Left renal pelvis (tissue), 4 donors: ENCODE measurements around the gene C11orf54. TPM values are rescaled to one million over a fixed set of nuclear protein-coding genes. Genes with fewer than 3 reads are reported as not detected.
A peak's percentile ranks its signal among the peaks of the same experiment; 100 is the strongest.
"Not testable (repeated sequence)": the region's sequence is repeated elsewhere in the genome, so short reads cannot be mapped to it uniquely, and the experiment has no call there.

Source experiments
- DNase-seq, 4 donors: peaks; one replicate each; pipeline ENCODE4 v3.0.0-alpha.2; 2013; ENCODE audit warnings: low read depth in 4 of 4, low spot score in 3 of 4
- polyA plus RNA-seq, 4 donors: library from polyadenylated mRNA; unstranded; fragments of 120-200 nt; gene quantifications; one replicate each; pipeline ENCODE4 v1.2.1, GENCODE V29; 2013; ENCODE audit not compliant: insufficient read length in 4 of 4

C11orf54 gene
- polyA plus RNA-seq, 4 donors = 44.3 to 224 (median 177) TPM

DNA sequence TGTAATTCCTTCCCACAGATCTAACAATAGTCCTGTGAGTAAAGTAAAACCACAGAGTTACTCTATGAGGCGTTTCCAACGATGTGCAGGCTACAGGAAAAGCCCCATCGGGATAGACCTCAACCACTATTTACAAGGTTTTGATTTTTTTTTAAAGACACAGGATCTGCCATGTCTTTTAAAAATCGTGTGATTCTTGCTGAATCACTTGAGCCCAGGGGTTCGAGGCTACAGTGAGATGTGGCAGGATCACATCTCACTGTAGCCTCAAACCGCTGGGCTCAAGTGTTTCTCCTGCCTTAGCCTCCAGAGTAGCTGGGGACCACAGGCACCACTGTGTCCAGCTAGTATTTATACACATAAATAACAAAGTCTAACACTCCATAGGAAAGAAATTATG lies 8.0 kb upstream of the C11orf54 start:
- no peak for DNase-seq

DNA sequence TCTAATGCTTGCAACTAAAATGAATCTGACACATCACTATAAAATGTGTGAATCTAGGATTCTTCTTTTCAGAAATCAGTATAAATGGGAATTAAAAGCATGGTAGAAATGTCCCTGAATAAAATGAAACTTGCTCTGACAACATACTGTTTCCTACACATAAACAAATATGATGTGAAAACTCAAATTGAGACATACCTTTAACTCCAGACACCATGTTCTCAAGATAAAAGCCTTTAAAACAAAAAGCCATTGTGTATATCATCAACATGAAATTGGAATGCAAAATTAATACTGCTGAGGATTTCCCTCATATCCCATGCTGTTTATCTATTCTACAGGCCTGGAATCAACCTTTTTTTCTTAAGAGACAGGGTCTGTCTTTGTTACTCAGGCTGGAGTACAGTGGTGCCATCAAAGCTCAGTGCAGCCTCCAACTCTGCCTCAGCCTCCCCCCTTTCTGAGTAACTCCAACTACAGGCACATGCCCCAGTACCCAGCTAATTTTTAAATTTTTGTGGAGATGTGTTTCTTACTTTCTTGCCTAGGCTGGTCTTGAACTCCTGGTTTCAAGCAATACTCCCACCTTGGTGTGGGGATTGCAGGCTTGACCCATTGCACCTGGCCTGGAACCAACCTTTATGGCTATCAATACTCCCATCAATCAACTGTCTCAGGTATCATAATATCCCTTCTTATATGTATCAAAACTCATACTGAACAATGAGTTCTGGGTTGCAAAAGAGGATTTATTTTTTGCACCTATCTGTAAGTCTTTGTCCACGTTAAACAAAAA lies 6.8 kb upstream of the C11orf54 start:
- no peak for DNase-seq

- no peak for DNase-seq
Measured at GRCh38 chr11:93735627-93736026, 5.8 kb upstream of the C11orf54 start.

DNA sequence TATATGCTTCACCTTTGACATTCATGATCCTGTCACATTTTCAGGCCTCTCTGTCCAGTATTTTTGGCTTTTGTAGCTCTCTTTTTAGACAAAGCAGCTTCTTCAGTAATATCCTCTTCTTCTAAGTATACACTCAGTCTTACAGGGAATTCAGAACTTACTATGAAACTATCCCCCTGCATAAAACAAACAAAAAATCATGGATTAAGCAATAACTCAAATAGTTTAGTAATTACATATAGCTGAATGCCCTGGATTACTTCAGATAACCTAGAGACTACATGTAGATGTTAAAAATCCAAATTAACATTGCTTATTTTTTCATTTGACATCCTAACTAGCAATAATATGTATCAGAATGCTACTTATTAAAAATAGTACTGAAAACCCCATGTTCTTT lies 5.3 kb upstream of the C11orf54 start:
- no peak for DNase-seq

DNA sequence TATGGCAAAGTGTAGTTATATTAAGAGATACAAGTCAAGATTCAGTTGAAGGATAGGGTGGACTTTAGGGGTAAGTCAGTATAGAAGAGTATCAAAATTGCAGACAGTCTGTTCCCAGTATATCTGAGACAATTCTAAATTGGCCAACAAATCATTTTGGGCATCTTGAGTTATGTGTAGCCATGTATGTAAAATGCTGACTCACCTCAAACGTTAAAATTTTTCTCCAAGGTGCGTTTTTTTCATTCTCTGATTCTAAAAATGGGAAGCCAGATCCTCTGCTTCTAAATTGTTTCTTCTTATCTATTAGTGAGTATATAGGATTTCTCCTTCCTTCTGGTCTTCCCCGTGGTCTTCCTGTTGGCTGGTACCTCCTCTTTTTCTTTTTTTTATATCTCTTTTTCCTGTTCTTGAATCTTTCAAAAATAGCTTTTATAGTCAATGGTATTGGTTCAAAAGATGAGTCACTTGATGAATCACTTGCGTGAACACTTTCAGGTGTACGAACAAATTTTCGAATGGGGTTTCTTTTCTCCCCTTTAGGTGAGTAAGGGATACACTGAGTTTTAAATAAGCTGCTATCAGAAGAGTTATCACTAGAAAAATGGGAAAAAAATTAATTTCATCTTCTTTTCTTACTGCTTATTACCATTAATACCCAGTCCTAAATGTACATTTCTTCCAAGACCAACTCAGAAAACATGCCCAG lies 3.4 kb upstream of the C11orf54 start:
- DNase-seq = no peak

DNA sequence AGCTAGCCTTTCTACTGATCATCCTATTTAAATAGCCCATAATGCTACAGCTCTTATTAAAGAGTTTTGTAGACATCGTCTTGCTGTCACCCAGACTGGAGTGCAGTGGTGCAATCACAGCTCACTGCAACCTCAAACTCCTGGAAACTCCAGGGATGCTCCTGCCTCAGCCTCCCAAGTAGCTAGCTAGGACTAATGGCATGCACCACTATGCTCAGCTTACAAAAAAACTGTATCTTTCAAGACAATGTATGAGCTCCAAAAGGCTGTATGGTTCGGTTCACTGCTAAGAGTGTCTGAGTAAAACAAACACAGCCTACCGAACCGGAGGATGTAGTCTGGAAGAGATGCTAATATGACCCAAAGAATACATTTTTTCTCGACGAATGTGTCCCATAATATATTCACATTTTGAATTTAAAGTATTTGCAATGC lies 2.8 kb upstream of the C11orf54 start:
- no peak for DNase-seq

- no peak for DNase-seq
Measured at GRCh38 chr11:93740031-93740729, 1.3 kb upstream of the C11orf54 start.

GRCh38 chr11:93740730-93741093 lies 760 bp upstream of the C11orf54 start:
- no peak for DNase-seq

- peak in 1 of 4 donors; percentile 59 for DNase-seq
Measured at GRCh38 chr11:93741882-93742226, 382 bp downstream of the C11orf54 start.

DNA sequence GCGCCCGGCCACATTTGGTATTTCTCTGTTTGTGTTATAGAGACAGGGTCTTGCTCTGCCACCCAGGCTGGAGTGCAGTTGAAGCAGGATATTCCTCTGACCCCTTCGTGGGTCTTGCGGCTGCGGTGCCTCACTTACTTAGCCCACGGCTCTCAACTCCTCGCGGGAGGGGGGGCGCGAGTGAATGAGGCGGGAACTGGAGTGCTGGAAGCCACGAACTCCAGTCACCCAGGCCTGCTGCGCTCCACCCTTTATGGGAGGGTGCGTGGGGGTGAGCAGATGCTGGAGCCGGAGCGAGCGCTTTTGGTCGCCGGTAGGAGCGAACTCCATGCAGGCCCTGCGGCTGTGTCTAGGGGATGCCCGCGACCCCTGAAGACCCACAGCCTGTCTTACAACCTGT lies 1.8 kb downstream of the C11orf54 start:
- DNase-seq = no peak

DNA sequence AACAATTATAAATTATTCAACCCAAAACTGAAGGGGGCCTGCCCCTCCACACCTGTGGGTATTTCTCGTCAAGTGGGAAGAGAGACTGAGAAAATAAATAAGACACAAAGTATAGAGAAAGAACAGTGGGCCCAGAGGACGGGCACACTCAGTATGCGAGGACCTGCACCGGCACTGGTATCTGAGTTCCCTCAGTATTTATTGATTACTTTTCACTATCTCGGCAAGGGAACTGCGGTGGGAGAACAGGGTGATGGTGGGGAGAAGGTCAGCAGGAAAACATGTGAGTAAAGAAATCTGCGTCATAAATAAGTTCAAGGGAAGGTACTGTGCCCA lies 3.2 kb downstream of the C11orf54 start:
- no peak for DNase-seq

DNA sequence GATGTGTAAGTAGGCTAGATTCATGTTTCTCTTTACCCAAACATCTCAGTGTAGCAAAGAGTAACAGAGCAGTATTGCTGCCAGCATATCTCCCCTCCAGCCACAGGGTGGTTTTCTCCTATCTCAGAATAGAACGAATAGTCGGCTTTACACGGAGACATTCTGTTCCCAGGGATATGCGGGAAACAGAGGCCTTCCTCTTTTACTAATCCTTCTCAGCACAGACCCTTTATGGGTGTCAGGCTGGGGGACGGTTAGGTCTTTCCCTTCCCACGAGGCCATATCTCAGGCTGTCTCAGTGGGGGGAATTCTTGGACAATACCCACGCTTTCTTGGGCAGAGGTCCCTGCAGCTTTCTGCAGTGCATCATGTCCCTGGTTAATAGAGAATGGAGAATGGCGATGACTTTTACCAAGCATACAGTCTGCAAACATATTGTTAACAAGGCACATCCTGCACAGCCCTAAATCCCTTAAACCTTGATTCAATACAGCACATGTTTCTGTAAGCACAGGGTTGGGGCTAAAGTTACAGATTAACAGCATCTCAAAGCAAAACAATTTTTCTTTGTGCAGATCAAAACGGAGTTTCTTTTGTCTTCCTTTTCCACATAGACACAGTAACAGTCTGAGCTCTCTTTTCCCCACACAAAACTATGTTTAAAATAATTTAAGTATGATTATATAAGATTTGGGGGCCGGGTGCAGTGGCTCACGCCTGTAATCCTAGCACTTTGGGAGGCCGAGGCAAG lies 3.7 kb downstream of the C11orf54 start:
- DNase-seq = not testable (repeated sequence)

- DNase-seq = no peak
Measured at GRCh38 chr11:93746101-93746500, 4.6 kb downstream of the C11orf54 start.

DNA sequence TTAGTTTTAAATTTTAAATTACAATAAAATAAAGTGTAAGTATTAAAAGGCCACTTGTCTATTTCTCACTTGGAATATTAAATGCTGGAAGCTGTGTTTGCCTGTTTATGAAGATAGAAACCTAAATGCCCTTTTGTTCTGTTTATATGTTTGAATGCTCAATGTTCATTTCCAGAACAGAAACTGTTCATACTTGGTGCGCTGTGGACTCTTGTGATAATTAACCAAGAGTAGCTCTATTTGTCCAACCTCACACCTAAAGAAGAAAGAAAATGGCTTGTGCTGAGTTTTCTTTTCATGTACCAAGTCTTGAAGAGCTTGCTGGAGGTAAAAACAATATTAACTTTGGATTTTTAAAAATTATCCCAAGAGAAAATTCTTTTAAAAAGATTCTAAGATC lies 5.7 kb downstream of the C11orf54 start:
- DNase-seq = no peak

- no peak for DNase-seq
Measured at GRCh38 chr11:93751001-93751400, 9.5 kb downstream of the C11orf54 start.

DNA sequence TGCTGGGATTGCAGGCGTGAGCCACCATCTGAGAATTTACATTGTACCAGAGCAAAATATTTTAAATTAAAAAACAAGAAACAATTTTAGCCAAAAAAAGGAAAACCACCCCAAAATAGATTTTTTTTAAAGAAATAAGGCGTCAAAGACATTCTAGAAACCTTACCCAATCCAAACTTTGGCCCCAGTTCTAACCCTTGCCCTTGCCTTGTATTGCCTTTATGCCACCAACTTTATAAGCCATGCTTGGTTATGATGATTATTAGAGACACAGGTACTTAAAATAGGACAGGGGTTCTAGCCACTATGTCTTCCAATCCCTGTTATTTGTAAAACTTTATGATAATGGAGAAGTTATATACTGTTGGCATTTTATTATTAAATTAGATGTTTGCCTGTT lies 11.8 kb downstream of the C11orf54 start:
- no peak for DNase-seq

DNA sequence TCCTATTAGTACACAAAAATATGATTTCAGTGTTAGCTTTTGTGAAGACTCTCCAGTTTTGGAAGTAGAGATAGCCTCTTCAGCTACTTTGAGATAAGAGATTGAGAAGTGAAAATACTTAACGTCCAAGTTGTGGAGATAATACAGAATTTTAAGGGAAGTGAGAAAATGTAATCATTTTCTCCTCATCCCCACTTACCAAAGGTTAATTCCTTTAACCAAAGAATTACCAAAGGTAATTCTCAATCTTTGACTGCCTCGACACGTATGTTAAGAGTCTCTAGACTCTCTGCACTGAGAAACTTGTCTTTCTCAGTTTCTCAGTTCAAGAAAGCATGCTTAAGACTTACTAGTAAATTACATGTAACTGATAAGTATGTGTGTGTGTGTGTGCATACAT lies 15.3 kb downstream of the C11orf54 start:
- DNase-seq = no peak

DNA sequence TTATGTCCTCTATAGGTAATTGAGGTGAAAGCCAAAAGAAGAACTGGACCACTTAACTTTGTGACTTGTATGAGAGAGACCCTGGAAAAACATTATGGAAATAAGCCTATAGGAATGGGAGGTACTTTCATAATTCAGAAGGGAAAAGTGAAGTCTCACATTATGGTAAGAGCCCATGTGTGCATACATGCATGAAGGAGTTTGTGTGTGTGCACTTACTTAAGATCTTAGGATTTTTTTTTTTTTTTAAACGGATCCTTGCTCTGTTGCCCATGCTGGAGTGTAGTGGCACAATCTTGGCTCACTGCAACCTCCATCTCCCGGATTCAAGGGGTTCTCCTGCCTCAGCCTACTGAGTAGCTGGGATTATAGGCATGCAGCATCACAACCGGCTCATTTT lies 15.8 kb downstream of the C11orf54 start:
- DNase-seq = no peak

GRCh38 chr11:93757924-93758865 lies 16.7 kb downstream of the C11orf54 start:
- no peak for DNase-seq

GRCh38 chr11:93759123-93759522 lies 17.7 kb downstream of the C11orf54 start:
- DNase-seq = not testable (repeated sequence)
